PC-9 (cell line): ENCODE results near the gene USP34. TPM values are rescaled to one million over a fixed set of nuclear protein-coding genes. Genes with fewer than 3 reads are reported as not detected.

Source experiments
- BruUV-seq: library from RNA; stranded (reverse); fragments of 400-500 nt; replicated peaks from 2 replicates; lab custom pipeline; 2021; lab: Mats Ljungman, UMichigan
- CTCF ChIA-PET: fragments of 300-600 bp; sonication (Branson Sonifier 250); formaldehyde crosslinking; loops from one replicate; lab custom pipeline; 2022; ENCODE audit warnings: antibody characterized with exemption; lab: Charles Lee
- POLR2A ChIA-PET: fragments of 300-600 bp; sonication (Branson Sonifier 250); formaldehyde crosslinking; loops from one replicate; lab custom pipeline; 2022; ENCODE audit warnings: antibody characterized with exemption; ENCODE audit not compliant: unreplicated experiment; lab: Charles Lee
- DNase-seq, 2 experiments: peaks; one replicate each; pipeline versions ENCODE4 v3.0.0 to v3.0.0-alpha.2; 2015 to 2022; ENCODE audit warnings: mixed read lengths in 1 of 2
- H2AFZ ChIP-seq: fragments of 200-600 bp; sonication (generic); 2 replicates; pipeline ENCODE4 v1.8.1; 2017; ENCODE audit warnings: antibody characterized with exemption
- H3F3A ChIP-seq: fragments of 200-600 bp; sonication (generic); 2 replicates; pipeline ENCODE4 v1.8.1; 2017; ENCODE audit warnings: antibody characterized with exemption, mild to moderate bottlenecking, low read depth; ENCODE audit not compliant: insufficient read depth
- H3K27ac ChIP-seq: fragments of 200-600 bp; sonication (generic); 2 replicates; pipeline ENCODE4 v1.6.1; 2016; ENCODE audit warnings: mixed run types
- H3K27me3 ChIP-seq: fragments of 200-600 bp; sonication (generic); 2 replicates; pipeline ENCODE4 v1.6.1; 2016; ENCODE audit warnings: low read depth, mixed run types; ENCODE audit not compliant: insufficient read depth
- H3K36me3 ChIP-seq: fragments of 200-600 bp; sonication (generic); 2 replicates; pipeline ENCODE4 v1.6.1; 2016; ENCODE audit warnings: low read depth, mixed run types
- H3K4me1 ChIP-seq: fragments of 200-600 bp; sonication (generic); replicated peaks from 2 replicates; pipeline ENCODE4 v1.6.1; 2016; ENCODE audit warnings: mixed run types; ENCODE audit not compliant: insufficient read depth
- H3K4me2 ChIP-seq: fragments of 200-600 bp; sonication (generic); 2 replicates; pipeline ENCODE4 v1.6.1; 2017; ENCODE audit warnings: mixed run types
- H3K4me3 ChIP-seq: fragments of 200-600 bp; sonication (generic); 2 replicates; pipeline ENCODE4 v1.6.1; 2016; ENCODE audit warnings: mixed run types
- H3K79me2 ChIP-seq: fragments of 200-600 bp; sonication (generic); 2 replicates; pipeline ENCODE4 v1.6.1; 2017; ENCODE audit warnings: low read depth, mixed run types
- H3K9me2 ChIP-seq: fragments of 200-600 bp; sonication (generic); 2 replicates; pipeline ENCODE4 v1.8.1; 2017; ENCODE audit warnings: mild to moderate bottlenecking; ENCODE audit not compliant: insufficient read depth
- H3K9me3 ChIP-seq: fragments of 200-600 bp; sonication (generic); 2 replicates; pipeline ENCODE4 v1.8.1; 2016; ENCODE audit warnings: low read depth; ENCODE audit not compliant: insufficient read depth
- H4K20me1 ChIP-seq: fragments of 200-600 bp; sonication (generic); 2 replicates; pipeline ENCODE4 v1.8.1; 2017; ENCODE audit not compliant: insufficient read depth
- EZH2 ChIP-seq: fragments of 200-600 bp; sonication (generic); IDR thresholded peaks from 2 replicates; pipeline ENCODE4 v1.8.0; 2017; ENCODE audit warnings: antibody characterized with exemption, low read depth
- intact Hi-C: fragments of 100-400 bp; cut with micrococcal nuclease; formaldehyde crosslinking; loops from one replicate; pipeline ENCODE4 v1.10.0; 2022; ENCODE audit not compliant: unreplicated experiment
- total RNA-seq: library from RNA; stranded (reverse); gene quantifications from 2 replicates; pipeline ENCODE4 v1.2.3, GENCODE V29; 2021
- TF ChIP-seq, protein P1 (sequence below): fragments of 200-600 bp; sonication (generic); conservative IDR thresholded peaks from 2 replicates; pipeline ENCODE4 v1.6.1; 2017; ENCODE audit warnings: mixed run types, antibody characterized with exemption, mild to moderate bottlenecking, moderate library complexity

The USP34 gene
- total RNA-seq, 1 experiment from 2014 or later, result 120 TPM

DNA sequence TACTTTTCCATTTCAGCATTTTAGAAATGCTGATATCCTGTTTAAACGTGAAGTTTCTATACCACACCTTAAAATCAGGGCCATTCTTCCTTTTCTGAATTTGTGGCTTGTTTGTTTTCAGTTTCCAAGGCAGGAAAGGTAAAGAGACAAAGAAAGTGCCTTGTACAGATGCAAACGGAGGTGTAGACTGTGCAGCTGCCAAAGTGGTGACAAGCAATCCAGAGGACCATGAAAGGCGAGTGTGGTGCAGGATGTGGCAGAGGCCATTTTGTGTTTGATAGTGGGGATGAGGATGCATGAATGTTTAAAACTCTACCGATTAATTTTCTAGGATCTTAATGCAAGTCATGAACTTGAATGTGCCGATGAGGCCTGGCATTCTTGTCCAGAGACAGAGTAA is 308.2 kb downstream of the USP34 start:
- no TSS peak for BruUV-seq
- intact Hi-C loops, result no loop called here
- Histone ChIP-seq H3K4me1 (no peaks in the 10 kb centered on the region), H2AFZ (no peak overlapping the region), H3K4me3 (no peak overlapping the region), H3K36me3 (peaks cover 21% of the 10 kb centered on the region; the same call in 1 of the 2 replicates), H3K79me2 (no peaks in the 10 kb centered on the region), H3K9me2 (no peaks in the 10 kb centered on the region), H3K9me3 (peaks cover 4% of the 10 kb centered on the region; the same call in 1 of the 2 replicates), H3K4me2 (no peak overlapping the region), H3F3A (no peaks in the 10 kb centered on the region), H4K20me1 (no peaks in the 10 kb centered on the region), H3K27ac (no peak overlapping the region), H3K27me3 (no peaks in the 10 kb centered on the region)
- CTCF ChIA-PET, result no interaction called here
- TF ChIP-seq, protein P1, sequence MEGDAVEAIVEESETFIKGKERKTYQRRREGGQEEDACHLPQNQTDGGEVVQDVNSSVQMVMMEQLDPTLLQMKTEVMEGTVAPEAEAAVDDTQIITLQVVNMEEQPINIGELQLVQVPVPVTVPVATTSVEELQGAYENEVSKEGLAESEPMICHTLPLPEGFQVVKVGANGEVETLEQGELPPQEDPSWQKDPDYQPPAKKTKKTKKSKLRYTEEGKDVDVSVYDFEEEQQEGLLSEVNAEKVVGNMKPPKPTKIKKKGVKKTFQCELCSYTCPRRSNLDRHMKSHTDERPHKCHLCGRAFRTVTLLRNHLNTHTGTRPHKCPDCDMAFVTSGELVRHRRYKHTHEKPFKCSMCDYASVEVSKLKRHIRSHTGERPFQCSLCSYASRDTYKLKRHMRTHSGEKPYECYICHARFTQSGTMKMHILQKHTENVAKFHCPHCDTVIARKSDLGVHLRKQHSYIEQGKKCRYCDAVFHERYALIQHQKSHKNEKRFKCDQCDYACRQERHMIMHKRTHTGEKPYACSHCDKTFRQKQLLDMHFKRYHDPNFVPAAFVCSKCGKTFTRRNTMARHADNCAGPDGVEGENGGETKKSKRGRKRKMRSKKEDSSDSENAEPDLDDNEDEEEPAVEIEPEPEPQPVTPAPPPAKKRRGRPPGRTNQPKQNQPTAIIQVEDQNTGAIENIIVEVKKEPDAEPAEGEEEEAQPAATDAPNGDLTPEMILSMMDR, result no peak
- TF ChIP-seq EZH2, result no peak
- DNase-seq, result no peak
- POLR2A ChIA-PET, result no interaction called here

DNA sequence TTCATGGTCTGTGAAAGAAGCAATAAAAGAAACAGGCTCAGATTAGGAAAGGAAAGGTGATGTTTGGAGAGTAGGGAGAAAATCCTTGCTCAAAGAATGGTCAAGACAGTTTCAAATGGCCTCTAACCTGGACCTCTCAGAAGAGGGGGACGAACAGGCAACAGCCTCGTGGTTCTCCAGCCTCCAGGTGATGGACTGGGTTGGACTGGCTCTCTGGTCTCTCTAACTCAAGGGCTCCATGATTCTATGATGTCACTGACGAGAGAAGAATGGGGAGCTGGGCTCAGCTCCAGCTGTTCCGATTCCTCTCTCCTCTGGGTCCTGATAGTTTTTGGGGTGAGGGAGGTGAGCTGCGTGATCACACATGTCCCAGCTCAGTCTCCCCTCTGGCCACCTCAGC is 309.0 kb downstream of the USP34 start, which contains the start of gene C2orf74:
Gene C2orf74 (plus strand): TSS at position 301 of the 400 bp plus-strand sequence. CDS start 327 bp downstream, outside the sequence.
- TF ChIP-seq EZH2, result no peak
- no peaks in the 10 kb centered on the region for H4K20me1 ChIP-seq
- POLR2A ChIA-PET, result no interaction called here
- H3K27me3 ChIP-seq, result no peaks in the 10 kb centered on the region
- no peaks in the 10 kb centered on the region for H3F3A ChIP-seq
- H3K4me3 ChIP-seq, result no peak within 1 kb of the TSS
- intact Hi-C loops, result no loop called here
- no peak within 1 kb of the TSS for H3K27ac ChIP-seq
- H3K79me2 ChIP-seq, result no peaks in the 10 kb centered on the region
- no TSS peak for BruUV-seq
- peaks cover 21% of the 10 kb centered on the region; the same call in 1 of the 2 replicates for H3K36me3 ChIP-seq
- H2AFZ ChIP-seq, result no peak within 1 kb of the TSS
- H3K9me2 ChIP-seq, result no peaks in the 10 kb centered on the region
- H3K4me1 ChIP-seq, result no peaks in the 10 kb centered on the region
- CTCF ChIA-PET, result no interaction called here
- H3K4me2 ChIP-seq, result no peak within 1 kb of the TSS
- peaks cover 4% of the 10 kb centered on the region; the same call in 1 of the 2 replicates for H3K9me3 ChIP-seq
- no peak for DNase-seq

DNA sequence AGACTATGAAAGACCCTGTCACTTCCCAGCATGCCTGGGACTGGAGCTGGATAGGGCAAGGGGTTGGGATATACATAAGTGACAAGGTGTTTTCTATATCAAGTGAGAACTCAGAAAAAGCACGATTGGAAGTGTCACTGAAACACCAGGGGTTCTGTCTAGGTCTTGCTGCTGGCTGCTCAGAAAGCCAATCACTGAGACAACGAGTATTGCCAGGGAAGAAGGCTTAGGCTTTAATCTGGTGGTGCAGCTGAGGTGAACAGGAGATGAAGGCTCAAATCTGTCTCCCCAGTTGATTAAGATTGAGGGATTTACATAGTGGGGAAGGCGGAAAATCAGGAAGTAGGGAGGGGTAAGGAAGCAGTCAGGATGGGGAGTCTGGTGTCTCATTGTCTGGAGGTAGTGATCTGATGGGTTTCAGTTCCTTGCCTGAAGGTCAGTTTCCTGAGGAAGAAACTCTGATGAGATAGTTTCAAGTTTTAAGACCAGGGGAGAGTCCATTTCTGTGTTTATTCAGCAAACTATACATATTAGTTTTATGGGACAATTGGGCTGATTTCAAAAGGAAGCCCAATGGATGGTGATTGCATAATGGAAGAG is 312.4 kb downstream of the USP34 start:
- no peak for DNase-seq
- intact Hi-C loops, result no loop called here
- no peak for TF ChIP-seq EZH2
- TF ChIP-seq, protein P1, result no peak
- Histone ChIP-seq H2AFZ (no peak overlapping the region), H3K9me2 (no peaks in the 10 kb centered on the region), H3K79me2 (no peaks in the 10 kb centered on the region), H3F3A (no peaks in the 10 kb centered on the region), H3K4me3 (no peak overlapping the region), H3K27me3 (no peaks in the 10 kb centered on the region), H3K36me3 (peaks cover 14% of the 10 kb centered on the region; the same call in 1 of the 2 replicates), H3K4me2 (no peak overlapping the region), H3K4me1 (no peaks in the 10 kb centered on the region), H3K27ac (no peak overlapping the region), H4K20me1 (no peaks in the 10 kb centered on the region), H3K9me3 (peaks cover 4% of the 10 kb centered on the region; the same call in 1 of the 2 replicates)
- no TSS peak for BruUV-seq
- CTCF ChIA-PET, result no interaction called here
- POLR2A ChIA-PET, result no interaction called here
